Adrenal gland (tissue), 12 donors: ENCODE results near the gene KLRC4. TPM values are rescaled to one million over a fixed set of nuclear protein-coding genes. Genes with fewer than 3 reads are reported as not detected.
"Not testable (repeated sequence)": the region's sequence is repeated elsewhere in the genome, so short reads cannot be mapped to it uniquely, and the experiment has no call there.

ENCODE experiments used
- DNase-seq, 7 donors: peaks; one replicate each; pipeline ENCODE4 v3.0.0-alpha.2; 2019 to 2020
- H3K27ac ChIP-seq, 5 donors: fragments of 200-600 bp; sonication (generic) in 4 of 5; 1 replicate in 3 of 5; 2 replicates in 2 of 5; pipeline versions ENCODE4 v1.5.1 to v1.8.0; 2016 to 2020; ENCODE audit warnings: mild to moderate bottlenecking in 1 of 5
- H3K27me3 ChIP-seq: fragments of 200-600 bp; 2 replicates; pipeline ENCODE4 v1.8.0; 2021
- H3K36me3 ChIP-seq, 2 donors: fragments of 200-600 bp; replicated peaks in 1 of 2; 1 replicate in 1 of 2; 2 replicates in 1 of 2; pipeline versions ENCODE4 v1.5.1 to v1.8.0; 2018 to 2022
- H3K4me1 ChIP-seq, 2 donors: fragments of 200-600 bp; replicated peaks in 1 of 2; 1 replicate in 1 of 2; 2 replicates in 1 of 2; pipeline versions ENCODE4 v1.5.1 to v1.8.0; 2018 to 2021
- H3K4me3 ChIP-seq, 4 donors: fragments of 200-600 bp; sonication (generic) in 3 of 4; one replicate each; pipeline ENCODE4 v1.5.1; 2016 to 2018
- H3K9me3 ChIP-seq, 3 donors: fragments of 200-600 bp; sonication (generic) in 1 of 3; replicated peaks in 1 of 3; 1 replicate in 2 of 3; 2 replicates in 1 of 3; pipeline versions ENCODE4 v1.5.1 to v1.8.0; 2016 to 2021
- POLR2A ChIP-seq, 2 donors: fragments of 450-650 bp; IDR thresholded peaks; one replicate each; pipeline ENCODE4 v1.6.1; 2017; ENCODE audit warnings: antibody characterized with exemption in 2 of 2, mild to moderate bottlenecking in 2 of 2, moderate library complexity in 1 of 2
- WGBS, 4 donors: extraction: QIAGEN DNeasy Blood & Tissue Kit in 2 of 4; methylation state at CpG; one replicate each; pipeline versions ENCODE4 v1.1.5 to v1.1.7; 2013 to 2017; 5-methylcytosine and 5-hydroxymethylcytosine counted together
- intact Hi-C, 2 donors: fragments of 100-400 bp; cut with DNase I; formaldehyde crosslinking; loops; one replicate each; pipeline versions ENCODE4 v1.14.1 to v1.15.0; 2022 to 2023
- polyA plus RNA-seq, 3 donors: library from polyadenylated mRNA; stranded (reverse); fragments of 200-250 nt in 2 of 3; fragments of 350-450 nt in 1 of 3; fragmentation: Illumina TruSeq in 1 of 3; extraction: RNeasy Lipid Tissue Mini Kit (QIAGEN cat#74804) in 1 of 3; gene quantifications; one replicate each; pipeline ENCODE4 v1.2.3, GENCODE V29; 2013 to 2014
- total RNA-seq, 9 donors: library from RNA; depleted of rRNA in 4 of 9; stranded (reverse); fragments of >200 nt in 4 of 9; fragments of 120-200 nt in 1 of 9; fragmentation: NEBNext Ultra II Directional in 1 of 9; extraction: Animal tissue kit (Norgen Biotek cat#: 25700) in 1 of 9; gene quantifications; one replicate each; pipeline versions ENCODE4 v1.1.0 to v1.2.4, GENCODE V29; 2013 to 2023
- TF ChIP-seq, protein P1 (sequence below), 6 experiments: fragments of 450-650 bp in 4 of 6; fragments of 200-600 bp in 2 of 6; sonication (generic) in 1 of 6; IDR thresholded peaks; 1 replicate in 5 of 6; 2 replicates in 1 of 6; pipeline versions ENCODE4 v1.5.1 to v1.8.0; 2016 to 2021; ENCODE audit warnings: antibody characterized with exemption in 6 of 6, mild to moderate bottlenecking in 2 of 6, moderate library complexity in 1 of 6
- donor health status: healthy with polysubstance abuse.
- donor health status: Bipolar disorder and iron deficiency.
- donor health status: DM: yes; HTN: yes; CAD: no.
- donor health status: DM: no; HTN: no; CAD: no.
- donor health status: DM: no; HTN: no; CAD: no.
- donor health status: DM: yes; HTN: yes; CAD: no.

KLRC4 gene
- total and polyA plus RNA-seq, 12 donors = 0.22 TPM; not detected in 11

DNA sequence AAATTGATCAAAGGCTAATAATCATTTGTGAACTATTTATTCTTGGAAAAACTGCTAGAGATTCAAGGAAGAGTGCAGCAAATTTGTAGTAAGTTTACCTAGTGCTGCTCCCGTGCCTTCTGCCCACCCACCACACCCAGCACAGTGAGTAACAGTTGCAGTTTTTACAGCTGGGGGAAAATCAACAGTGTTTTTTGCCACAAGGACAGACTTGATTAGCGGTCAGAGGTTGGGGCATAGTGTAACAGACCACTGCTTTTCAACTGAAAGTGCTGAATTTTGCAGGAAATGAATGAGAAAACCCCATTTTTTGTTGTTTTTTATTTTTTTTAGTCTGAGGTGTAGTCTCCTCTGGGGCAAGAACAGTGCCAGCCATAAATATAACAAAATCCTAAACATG is 12.3 kb downstream of the KLRC4 start:
- WGBS, 4 donors = 43 to 87% (median 69%) methylated on average over 2 of the region's 2 CpGs
- H3K4me3 ChIP-seq = no peak overlapping the region
- no peaks in the 10 kb centered on the region for H3K4me1 ChIP-seq
- TF ChIP-seq, protein P1, sequence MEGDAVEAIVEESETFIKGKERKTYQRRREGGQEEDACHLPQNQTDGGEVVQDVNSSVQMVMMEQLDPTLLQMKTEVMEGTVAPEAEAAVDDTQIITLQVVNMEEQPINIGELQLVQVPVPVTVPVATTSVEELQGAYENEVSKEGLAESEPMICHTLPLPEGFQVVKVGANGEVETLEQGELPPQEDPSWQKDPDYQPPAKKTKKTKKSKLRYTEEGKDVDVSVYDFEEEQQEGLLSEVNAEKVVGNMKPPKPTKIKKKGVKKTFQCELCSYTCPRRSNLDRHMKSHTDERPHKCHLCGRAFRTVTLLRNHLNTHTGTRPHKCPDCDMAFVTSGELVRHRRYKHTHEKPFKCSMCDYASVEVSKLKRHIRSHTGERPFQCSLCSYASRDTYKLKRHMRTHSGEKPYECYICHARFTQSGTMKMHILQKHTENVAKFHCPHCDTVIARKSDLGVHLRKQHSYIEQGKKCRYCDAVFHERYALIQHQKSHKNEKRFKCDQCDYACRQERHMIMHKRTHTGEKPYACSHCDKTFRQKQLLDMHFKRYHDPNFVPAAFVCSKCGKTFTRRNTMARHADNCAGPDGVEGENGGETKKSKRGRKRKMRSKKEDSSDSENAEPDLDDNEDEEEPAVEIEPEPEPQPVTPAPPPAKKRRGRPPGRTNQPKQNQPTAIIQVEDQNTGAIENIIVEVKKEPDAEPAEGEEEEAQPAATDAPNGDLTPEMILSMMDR (IDR thresholded peaks at IDR 0.05) = no peak
- no peak for TF ChIP-seq POLR2A (IDR thresholded peaks at IDR 0.05)
- intact Hi-C loops = no loop called here
- peaks cover 3% of the 10 kb centered on the region for H3K27me3 ChIP-seq
- no peaks in the 10 kb centered on the region for H3K36me3 ChIP-seq
- DNase-seq = no peak
- no peaks in the 10 kb centered on the region for H3K9me3 ChIP-seq
- no peak overlapping the region for H3K27ac ChIP-seq

DNA sequence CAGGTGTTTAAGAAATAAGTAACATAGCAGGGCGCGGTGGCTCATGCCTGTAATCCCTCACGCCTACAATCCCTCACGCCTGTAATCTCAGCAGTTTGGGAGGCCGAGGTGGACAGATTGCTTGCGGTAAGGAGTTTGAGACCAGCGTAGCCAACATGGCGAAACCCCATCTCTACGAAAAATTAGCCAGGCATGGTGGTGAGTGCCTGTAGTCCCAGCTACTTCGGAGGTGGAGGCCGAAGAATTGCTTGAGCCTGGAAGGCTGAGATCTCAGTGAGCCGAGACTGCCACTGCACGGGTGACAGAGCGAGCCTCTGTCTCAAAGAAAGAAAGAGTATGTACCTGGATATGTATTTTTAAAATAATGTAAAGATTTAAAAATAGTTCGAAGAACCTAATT is 13.4 kb downstream of the KLRC4 start:
- H3K27ac ChIP-seq, H3K27me3 ChIP-seq, H3K4me3 ChIP-seq, H3K36me3 ChIP-seq, H3K4me1 ChIP-seq, intact Hi-C loops, DNase-seq, H3K9me3 ChIP-seq: not testable (repeated sequence)
- WGBS, 4 donors = 85 to 91% (median 89%) methylated on average over 15 of the region's 15 CpGs

DNA sequence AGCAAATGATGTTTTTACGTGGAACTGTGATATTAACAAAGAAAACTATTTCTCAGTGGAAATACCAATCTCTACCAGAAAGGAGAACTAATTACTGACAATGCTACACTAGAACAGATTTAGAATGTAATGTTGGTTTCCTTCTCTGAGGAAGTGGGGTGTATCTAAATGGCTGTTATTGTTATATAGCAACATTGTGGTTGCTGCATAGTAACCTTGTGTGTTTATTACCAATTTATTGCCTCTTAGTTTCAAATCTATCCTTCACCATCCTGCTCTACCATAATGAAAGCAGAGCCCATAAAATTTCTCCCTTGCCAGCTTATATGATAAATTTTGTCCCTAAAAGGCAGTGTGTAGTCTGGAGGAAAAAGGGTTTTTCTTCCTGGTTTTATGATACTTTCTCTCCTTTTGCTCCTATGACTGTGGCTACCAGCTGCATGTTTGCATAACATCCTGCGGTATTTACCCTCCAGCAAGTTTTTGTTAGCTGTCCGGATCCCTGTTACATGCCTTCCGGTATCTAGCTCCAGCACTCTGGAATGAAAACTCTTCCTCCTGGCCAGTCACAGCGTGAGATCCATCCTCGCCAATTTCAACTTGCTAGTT is 14.1 kb downstream of the KLRC4 start:
- Histone ChIP-seq H3K27ac (peak overlapping the region in 1 of 5 donors; percentile 53), H3K27me3 (peaks cover 3% of the 10 kb centered on the region), H3K9me3 (no peaks in the 10 kb centered on the region), H3K4me1 (no peaks in the 10 kb centered on the region), H3K4me3 (no peak overlapping the region), H3K36me3 (no peaks in the 10 kb centered on the region)
- TF ChIP-seq, protein P1 (IDR thresholded peaks at IDR 0.05) = no peak
- TF ChIP-seq POLR2A (IDR thresholded peaks at IDR 0.05) = no peak
- intact Hi-C loops = no loop called here
- 47 to 56% (median 51%) methylated on average over 6 of the region's 6 CpGs for WGBS, 4 donors
- peak in 2 of 7 donors; percentile 21 to 24 for DNase-seq

DNA sequence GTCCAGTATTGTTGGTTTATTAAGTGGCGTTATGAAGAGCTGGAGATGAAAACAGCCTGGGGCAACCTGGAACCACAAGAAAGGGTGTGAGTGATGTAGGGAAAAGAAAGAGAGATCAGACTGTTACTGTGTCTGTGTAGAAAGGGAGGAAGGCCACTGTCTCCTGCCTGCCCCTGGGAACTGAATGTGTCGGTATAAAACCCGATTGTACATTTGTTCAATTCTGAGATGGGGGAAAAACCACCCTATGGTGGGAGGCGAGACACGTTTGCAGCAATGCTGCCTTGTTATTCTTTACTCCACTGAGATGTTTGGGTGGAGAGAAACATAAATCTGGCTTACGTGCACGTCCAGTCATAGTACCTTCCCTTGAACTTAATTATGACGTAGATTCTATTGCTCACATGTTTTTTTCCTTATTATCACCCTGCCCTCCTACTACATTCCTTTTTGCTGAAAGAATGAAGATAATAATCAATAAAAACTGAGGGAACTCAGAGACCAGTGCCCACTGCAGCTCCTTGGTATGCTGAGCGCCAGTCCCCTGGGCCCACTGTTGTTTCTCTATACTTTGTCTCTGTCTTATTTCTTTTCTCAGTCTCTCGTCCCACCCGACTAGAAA is 14.9 kb downstream of the KLRC4 start:
- H3K27me3 ChIP-seq, H3K36me3 ChIP-seq, DNase-seq, H3K27ac ChIP-seq, intact Hi-C loops, H3K4me1 ChIP-seq, H3K9me3 ChIP-seq, H3K4me3 ChIP-seq: not testable (repeated sequence)
- 74 to 84% (median 79%) methylated on average over 11 of the region's 11 CpGs for WGBS, 4 donors

DNA sequence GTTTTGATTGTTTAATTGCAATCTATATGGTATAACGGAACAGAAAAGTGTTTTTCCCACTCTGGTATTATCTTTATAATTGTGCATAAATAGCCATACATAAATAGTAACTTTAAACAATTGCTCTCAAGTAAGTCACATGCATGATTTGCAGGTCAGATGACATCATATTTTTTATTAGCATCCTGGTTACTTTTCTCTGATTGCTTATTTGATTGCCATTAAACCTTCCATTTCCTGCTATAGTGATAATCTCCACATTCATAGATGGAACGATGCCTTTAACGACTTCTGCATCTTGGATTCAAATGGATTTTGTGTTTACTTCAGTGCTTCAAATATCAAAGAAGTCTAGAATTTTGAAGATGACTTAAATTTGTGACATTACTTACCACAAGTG is 16.3 kb downstream of the KLRC4 start:
- TF ChIP-seq POLR2A (IDR thresholded peaks at IDR 0.05) = no peak
- TF ChIP-seq, protein P1 (IDR thresholded peaks at IDR 0.05) = no peak
- intact Hi-C loops = no loop called here
- H3K27me3 ChIP-seq = no peaks in the 10 kb centered on the region
- H3K27ac ChIP-seq = no peak overlapping the region
- H3K36me3 ChIP-seq = no peaks in the 10 kb centered on the region
- no peak for DNase-seq
- WGBS, 4 donors = 51 to 61% (median 55%) methylated on average over 3 of the region's 3 CpGs
- H3K4me1 ChIP-seq = no peaks in the 10 kb centered on the region
- H3K9me3 ChIP-seq = no peaks in the 10 kb centered on the region
- H3K4me3 ChIP-seq = no peak overlapping the region
